SJCRH30 (cell line): Measurements from ENCODE around the gene CYFIP1. TPM values are rescaled to one million over a fixed set of nuclear protein-coding genes. Genes with fewer than 3 reads are reported as not detected.
"Not testable (repeated sequence)": the region's sequence is repeated elsewhere in the genome, so short reads cannot be mapped to it uniquely, and the experiment has no call there.

Experiments
- DNase-seq, 2 experiments: peaks; one replicate each; pipeline ENCODE4 v3.0.0-alpha.2; 2015 to 2020
- H3K27ac ChIP-seq: fragments of 250-450 bp; sonication (Bioruptor Pico); 2 replicates; pipeline ENCODE4 v1.5.1; 2020; ENCODE audit warnings: mild to moderate bottlenecking, moderate library complexity
- H3K27me3 ChIP-seq: fragments of 250-450 bp; sonication (Bioruptor Pico); 2 replicates; pipeline ENCODE4 v1.5.1; 2020; ENCODE audit warnings: mild to moderate bottlenecking, moderate library complexity
- H3K36me3 ChIP-seq: fragments of 250-450 bp; sonication (Bioruptor Pico); 2 replicates; pipeline ENCODE4 v1.5.1; 2020; ENCODE audit warnings: mild to moderate bottlenecking, moderate library complexity
- H3K4me1 ChIP-seq: fragments of 250-450 bp; sonication (Bioruptor Pico); 2 replicates; pipeline ENCODE4 v1.5.1; 2020; ENCODE audit warnings: mild to moderate bottlenecking, moderate library complexity
- H3K4me3 ChIP-seq: fragments of 250-450 bp; sonication (Bioruptor Pico); 2 replicates; pipeline ENCODE4 v1.5.1; 2020; ENCODE audit warnings: mild to moderate bottlenecking, moderate library complexity
- H3K9me3 ChIP-seq: fragments of 250-450 bp; sonication (Bioruptor Pico); replicated peaks from 2 replicates; pipeline ENCODE4 v1.5.1; 2020; ENCODE audit warnings: mild to moderate bottlenecking, moderate library complexity
- total RNA-seq: library from RNA; depleted of rRNA; stranded (reverse); fragments of >200 nt; shearing (Covaris generic); gene quantifications from 2 replicates; pipeline ENCODE4 v1.2.3, GENCODE V29; 2014; rRNA removed

The CYFIP1 gene
- total RNA-seq = 58.7 and 60.6 TPM in 2 replicates

- Histone ChIP-seq H3K4me3 (peak within 1 kb of the TSS; percentile 94), H3K27me3 (no peaks in the 10 kb centered on the region), H3K36me3 (no peaks in the 10 kb centered on the region), H3K4me1 (peaks cover 3% of the 10 kb centered on the region; the same call in 1 of the 2 replicates), H3K9me3 (no peaks in the 10 kb centered on the region), H3K27ac (no peak within 1 kb of the TSS; the same call in 1 of the 2 replicates)
- peak; percentile 78 to 79 for DNase-seq
These were observed at the start of gene CYFIP1 for GRCh38 chr15:22980189-22981050. Gene CYFIP1 (minus strand): TSS chr15:22980368. CDS start chr15:22947285, 33,083 bp downstream.

- Histone ChIP-seq H3K27ac (no peak overlapping the region), H3K36me3 (peaks cover 32% of the 10 kb centered on the region)
These were observed 46.0 kb upstream of the CYFIP1 start for GRCh38 chr15:23026218-23026617.

DNA sequence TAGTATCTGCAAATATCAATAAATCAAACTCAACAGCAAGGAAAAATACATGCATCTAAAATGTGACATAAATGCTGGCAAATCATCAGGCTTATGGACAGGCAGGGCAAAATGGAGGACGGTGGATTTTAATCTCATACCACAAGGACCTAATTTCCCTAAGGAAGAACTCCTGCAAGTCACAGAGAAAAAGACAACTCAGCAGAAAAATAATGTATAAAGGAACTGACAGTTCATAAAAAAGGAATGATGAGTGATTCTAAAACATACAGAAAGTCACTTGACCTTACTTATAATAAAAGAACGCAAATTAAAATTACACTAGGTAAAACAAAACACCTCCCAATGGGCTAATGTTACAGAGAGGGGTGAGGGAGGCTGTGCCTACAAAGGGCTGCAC lies 42.0 kb upstream of the CYFIP1 start:
- Histone ChIP-seq H3K36me3 (peaks cover 51% of the 10 kb centered on the region), H3K27ac (no peak overlapping the region), H3K9me3 (no peaks in the 10 kb centered on the region)

More at GRCh38 chr15:23026218-23026617, 46.0 kb upstream of the CYFIP1 start:
- DNase-seq = no peak
- Histone ChIP-seq H3K4me1 (no peaks in the 10 kb centered on the region), H3K4me3 (no peak overlapping the region), H3K27me3 (no peaks in the 10 kb centered on the region), H3K9me3 (no peaks in the 10 kb centered on the region)

GRCh38 chr15:23014394-23015000 lies 34.3 kb upstream of the CYFIP1 start:
- Histone ChIP-seq H3K4me1 (no peaks in the 10 kb centered on the region), H3K36me3 (peaks cover 25% of the 10 kb centered on the region), H3K27me3 (no peaks in the 10 kb centered on the region), H3K27ac (no peak overlapping the region), H3K4me3 (no peak overlapping the region), H3K9me3 (no peaks in the 10 kb centered on the region)
- DNase-seq = no peak

More for the DNA sequence above, 42.0 kb upstream of the CYFIP1 start:
- DNase-seq = no peak
- Histone ChIP-seq H3K4me3 (no peak overlapping the region), H3K27me3 (no peaks in the 10 kb centered on the region), H3K4me1 (no peaks in the 10 kb centered on the region)

GRCh38 chr15:23013681-23014080 lies 33.5 kb upstream of the CYFIP1 start:
- Histone ChIP-seq H3K4me3 (no peak overlapping the region), H3K9me3 (no peaks in the 10 kb centered on the region), H3K36me3 (peaks cover 27% of the 10 kb centered on the region), H3K27me3 (no peaks in the 10 kb centered on the region), H3K27ac (no peak overlapping the region), H3K4me1 (no peaks in the 10 kb centered on the region)
- DNase-seq = no peak

DNA sequence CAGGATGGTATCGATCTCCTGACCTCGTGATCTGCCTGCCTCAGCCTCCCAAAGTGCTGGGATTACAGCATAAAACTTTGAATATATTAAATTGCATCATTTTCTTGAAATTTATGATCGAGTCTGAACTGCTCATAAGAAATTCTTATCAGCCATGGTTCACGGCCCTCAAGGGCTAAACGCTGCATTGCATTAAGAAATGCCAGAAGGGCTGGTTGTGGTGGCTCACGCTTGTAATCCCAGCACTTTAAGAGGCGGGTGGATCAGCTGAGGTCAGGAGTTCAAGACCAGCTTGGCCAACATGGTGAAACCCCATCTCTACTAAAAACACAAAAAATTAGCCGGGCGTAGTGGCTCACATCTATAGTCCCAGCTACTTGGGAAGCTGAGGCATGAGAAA lies 32.4 kb upstream of the CYFIP1 start:
- not testable (repeated sequence) for H3K27ac ChIP-seq, H3K27me3 ChIP-seq, H3K4me3 ChIP-seq, H3K9me3 ChIP-seq, DNase-seq, H3K4me1 ChIP-seq
- H3K36me3 ChIP-seq = peaks cover 22% of the 10 kb centered on the region

- Histone ChIP-seq H3K36me3 (peaks cover 27% of the 10 kb centered on the region), H3K27ac (no peak overlapping the region), H3K4me3 (no peak overlapping the region), H3K27me3 (no peaks in the 10 kb centered on the region), H3K4me1 (no peaks in the 10 kb centered on the region), H3K9me3 (no peaks in the 10 kb centered on the region)
- no peak for DNase-seq
These were observed 23.6 kb upstream of the CYFIP1 start for GRCh38 chr15:23003736-23004135.

DNA sequence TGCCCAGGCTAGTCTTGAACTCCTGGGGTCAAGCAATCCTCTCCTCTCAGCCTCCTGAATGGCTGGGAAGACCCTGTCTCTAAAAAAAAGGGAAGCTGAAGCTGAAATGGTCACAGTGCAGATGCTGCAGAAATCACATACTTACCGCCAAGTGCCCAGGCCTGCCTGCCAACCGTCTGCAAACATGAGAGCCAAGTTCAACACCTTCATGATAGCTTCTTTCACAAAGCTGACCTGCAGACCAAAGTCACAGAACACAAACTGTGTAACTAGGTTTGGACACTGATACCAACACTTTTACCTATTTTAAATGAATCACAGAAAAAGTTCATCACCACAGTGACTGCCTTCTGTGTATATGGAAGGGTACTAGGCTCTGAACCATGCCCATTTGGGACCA lies 22.8 kb upstream of the CYFIP1 start:
- H3K27me3 ChIP-seq = no peaks in the 10 kb centered on the region
- H3K9me3 ChIP-seq = no peaks in the 10 kb centered on the region
- no peak overlapping the region for H3K27ac ChIP-seq
- no peak for DNase-seq
- H3K36me3 ChIP-seq = peaks cover 25% of the 10 kb centered on the region
- H3K4me1 ChIP-seq = no peaks in the 10 kb centered on the region
- no peak overlapping the region for H3K4me3 ChIP-seq

DNA sequence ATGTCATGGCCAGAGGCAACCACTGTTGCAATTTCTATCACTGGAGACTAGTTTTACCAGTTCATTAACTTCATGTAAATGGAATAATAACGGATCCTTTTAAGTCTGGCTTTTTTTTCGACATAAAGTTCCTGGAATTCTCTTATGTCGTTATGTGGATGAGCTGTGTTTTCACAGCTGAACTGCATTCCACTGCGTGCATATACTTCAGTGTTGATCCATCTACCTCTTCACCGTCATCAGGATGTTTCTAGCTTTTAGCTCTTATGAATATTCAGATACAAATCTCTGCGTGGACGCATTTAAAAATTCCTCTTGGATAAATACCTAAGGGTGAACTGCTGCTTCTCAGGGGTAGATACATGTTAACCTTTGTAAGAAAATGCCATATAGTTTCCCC lies 15.6 kb upstream of the CYFIP1 start:
- no peaks in the 10 kb centered on the region for H3K27me3 ChIP-seq
- no peak overlapping the region for H3K4me3 ChIP-seq
- H3K9me3 ChIP-seq = no peaks in the 10 kb centered on the region
- no peaks in the 10 kb centered on the region for H3K4me1 ChIP-seq
- H3K36me3 ChIP-seq = peaks cover 18% of the 10 kb centered on the region
- H3K27ac ChIP-seq = no peak overlapping the region
- no peak for DNase-seq

GRCh38 chr15:22992024-22992326 lies 11.8 kb upstream of the CYFIP1 start:
- no peak for DNase-seq
- H3K4me1 ChIP-seq = no peaks in the 10 kb centered on the region
- H3K9me3 ChIP-seq = no peaks in the 10 kb centered on the region
- peaks cover 10% of the 10 kb centered on the region; the same call in 1 of the 2 replicates for H3K36me3 ChIP-seq
- H3K27me3 ChIP-seq = no peaks in the 10 kb centered on the region
- H3K27ac ChIP-seq = no peak overlapping the region
- no peak overlapping the region for H3K4me3 ChIP-seq

- no peaks in the 10 kb centered on the region for H3K27me3 ChIP-seq
These were observed 9.7 kb upstream of the CYFIP1 start for GRCh38 chr15:22989576-22990477.

DNA sequence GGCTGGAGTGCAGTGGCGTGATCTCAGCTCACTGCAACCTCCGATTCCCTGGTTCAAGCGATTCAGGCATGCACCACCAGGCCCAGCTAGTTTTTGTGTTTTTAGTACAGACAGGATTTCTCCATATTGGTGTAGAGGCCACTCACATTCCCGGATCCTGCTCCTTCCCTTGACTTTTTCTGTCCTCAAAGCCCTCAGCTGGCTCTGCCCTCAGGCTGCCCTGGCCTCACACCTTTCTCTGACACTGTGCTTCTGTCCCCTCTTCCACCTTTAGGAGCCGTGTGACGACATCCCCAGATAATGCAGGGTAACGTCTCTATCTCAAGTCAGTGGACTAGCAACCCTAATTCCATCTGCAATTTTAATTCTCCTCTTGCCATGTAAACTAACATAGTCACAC lies 8.6 kb upstream of the CYFIP1 start:
- no peaks in the 10 kb centered on the region for H3K9me3 ChIP-seq
- no peaks in the 10 kb centered on the region for H3K27me3 ChIP-seq
- H3K4me3 ChIP-seq = no peak overlapping the region
- H3K27ac ChIP-seq = no peak overlapping the region
- H3K36me3 ChIP-seq = no peaks in the 10 kb centered on the region
- no peaks in the 10 kb centered on the region for H3K4me1 ChIP-seq
- no peak for DNase-seq

More at GRCh38 chr15:22989576-22990477, 9.7 kb upstream of the CYFIP1 start:
- peaks cover 7% of the 10 kb centered on the region; the same call in 1 of the 2 replicates for H3K36me3 ChIP-seq
- DNase-seq = no peak
- no peaks in the 10 kb centered on the region for H3K4me1 ChIP-seq
- H3K27ac ChIP-seq = no peak overlapping the region
- H3K4me3 ChIP-seq = no peak overlapping the region
- no peaks in the 10 kb centered on the region for H3K9me3 ChIP-seq

- H3K27ac ChIP-seq, H3K36me3 ChIP-seq, H3K4me3 ChIP-seq, DNase-seq, H3K4me1 ChIP-seq, H3K9me3 ChIP-seq, H3K27me3 ChIP-seq: not testable (repeated sequence)
These were observed 1.8 kb upstream of the CYFIP1 start for GRCh38 chr15:22981931-22982330.

DNA sequence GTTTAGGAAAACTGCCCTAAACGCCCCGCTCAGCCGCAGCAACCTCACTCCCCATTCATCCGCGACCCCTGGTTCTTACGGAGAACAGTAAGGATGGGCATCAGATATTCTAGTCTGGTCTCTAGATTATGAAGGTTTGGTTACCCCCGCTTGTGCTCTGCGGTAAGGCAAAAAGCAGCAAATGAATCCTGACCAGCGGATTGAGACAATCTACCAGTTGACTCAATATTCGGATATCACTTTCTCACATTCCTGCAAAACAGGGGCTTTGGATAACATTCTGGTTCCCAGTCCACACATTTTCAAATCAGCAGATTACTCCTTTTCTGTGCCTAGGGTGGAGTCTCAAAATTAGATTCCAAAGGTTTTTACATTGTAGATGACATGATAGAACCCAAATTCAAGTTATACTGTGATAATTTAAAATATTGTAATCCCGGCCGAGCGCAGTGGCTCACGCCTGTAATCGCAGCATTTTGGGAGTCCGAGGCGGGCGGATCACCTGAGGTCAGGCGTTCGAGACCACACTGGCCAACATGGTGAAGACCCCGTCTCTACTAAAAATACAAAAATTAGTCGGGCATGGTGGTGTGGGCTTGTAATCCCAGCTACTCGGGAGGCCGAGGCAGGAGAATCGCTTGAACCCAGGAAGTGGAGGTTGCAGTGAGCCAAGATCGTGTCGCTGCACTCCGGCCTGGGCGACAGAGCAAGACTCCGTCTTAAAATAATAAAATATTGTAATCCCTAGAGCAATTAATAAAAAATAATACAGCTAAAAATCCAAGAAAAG lies 1.1 kb upstream of the CYFIP1 start:
- DNase-seq = peak in 1 of 2 experiments; percentile 31
- Histone ChIP-seq H3K36me3 (no peaks in the 10 kb centered on the region), H3K4me3 (peak overlapping the region; percentile 94), H3K4me1 (peaks cover 3% of the 10 kb centered on the region; the same call in 1 of the 2 replicates), H3K27me3 (no peaks in the 10 kb centered on the region), H3K9me3 (no peaks in the 10 kb centered on the region), H3K27ac (no peak overlapping the region)
